ENCODE measurements around the gene PLCB4.

DNA sequence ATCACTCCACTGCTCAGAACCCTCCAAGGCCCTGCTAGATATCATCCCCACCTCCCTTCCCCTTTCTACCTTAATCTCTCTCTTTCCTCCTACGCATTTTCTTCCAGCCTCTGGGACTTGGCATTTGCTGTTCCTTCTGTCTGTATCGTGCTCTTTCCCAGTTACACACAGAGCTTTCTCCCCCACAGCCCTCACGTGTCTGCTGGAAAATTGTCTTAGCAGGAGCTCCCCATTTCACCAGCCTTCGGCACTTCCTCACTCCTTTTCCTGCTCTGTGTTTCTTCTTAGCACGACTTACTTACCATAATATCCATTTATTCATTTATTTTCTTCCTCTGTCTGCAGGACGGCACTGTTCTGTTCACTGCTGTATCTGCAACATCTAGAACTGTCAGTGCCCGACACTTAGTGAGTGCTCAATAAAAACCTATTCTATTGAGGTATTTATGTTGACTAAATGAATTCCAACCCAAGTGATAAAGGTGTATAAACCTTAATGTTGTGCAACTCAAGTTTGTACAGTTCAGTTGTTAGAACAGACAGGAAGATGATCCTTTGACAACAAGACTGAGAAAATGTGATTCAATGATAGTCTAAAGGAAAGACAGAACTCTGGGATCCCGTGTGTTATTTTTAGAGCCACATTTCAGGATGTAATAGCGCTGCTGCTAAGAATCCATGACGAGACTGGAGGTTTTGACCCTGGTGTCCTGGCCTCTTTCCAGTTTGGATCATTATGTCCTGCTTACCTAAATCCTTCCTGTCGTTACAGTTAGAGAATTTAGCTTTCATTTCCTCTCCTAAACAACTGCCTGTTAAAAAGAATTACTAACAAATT is 275.4 kb downstream of the PLCB4 start:
- TF ChIP-seq, protein P1, sequence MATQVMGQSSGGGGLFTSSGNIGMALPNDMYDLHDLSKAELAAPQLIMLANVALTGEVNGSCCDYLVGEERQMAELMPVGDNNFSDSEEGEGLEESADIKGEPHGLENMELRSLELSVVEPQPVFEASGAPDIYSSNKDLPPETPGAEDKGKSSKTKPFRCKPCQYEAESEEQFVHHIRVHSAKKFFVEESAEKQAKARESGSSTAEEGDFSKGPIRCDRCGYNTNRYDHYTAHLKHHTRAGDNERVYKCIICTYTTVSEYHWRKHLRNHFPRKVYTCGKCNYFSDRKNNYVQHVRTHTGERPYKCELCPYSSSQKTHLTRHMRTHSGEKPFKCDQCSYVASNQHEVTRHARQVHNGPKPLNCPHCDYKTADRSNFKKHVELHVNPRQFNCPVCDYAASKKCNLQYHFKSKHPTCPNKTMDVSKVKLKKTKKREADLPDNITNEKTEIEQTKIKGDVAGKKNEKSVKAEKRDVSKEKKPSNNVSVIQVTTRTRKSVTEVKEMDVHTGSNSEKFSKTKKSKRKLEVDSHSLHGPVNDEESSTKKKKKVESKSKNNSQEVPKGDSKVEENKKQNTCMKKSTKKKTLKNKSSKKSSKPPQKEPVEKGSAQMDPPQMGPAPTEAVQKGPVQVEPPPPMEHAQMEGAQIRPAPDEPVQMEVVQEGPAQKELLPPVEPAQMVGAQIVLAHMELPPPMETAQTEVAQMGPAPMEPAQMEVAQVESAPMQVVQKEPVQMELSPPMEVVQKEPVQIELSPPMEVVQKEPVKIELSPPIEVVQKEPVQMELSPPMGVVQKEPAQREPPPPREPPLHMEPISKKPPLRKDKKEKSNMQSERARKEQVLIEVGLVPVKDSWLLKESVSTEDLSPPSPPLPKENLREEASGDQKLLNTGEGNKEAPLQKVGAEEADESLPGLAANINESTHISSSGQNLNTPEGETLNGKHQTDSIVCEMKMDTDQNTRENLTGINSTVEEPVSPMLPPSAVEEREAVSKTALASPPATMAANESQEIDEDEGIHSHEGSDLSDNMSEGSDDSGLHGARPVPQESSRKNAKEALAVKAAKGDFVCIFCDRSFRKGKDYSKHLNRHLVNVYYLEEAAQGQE (IDR thresholded peaks at IDR 0.05; ENCODE audit: insufficient read depth in 1 of 2, low read depth in 2 of 2, low read length in 2 of 2): no peak
- TF ChIP-seq TAF1 (IDR thresholded peaks at IDR 0.05; ENCODE audit: borderline replicate concordance, insufficient read depth, low read length): no peak
- no peak for TF ChIP-seq POLR2AphosphoS5 (IDR thresholded peaks at IDR 0.05; ENCODE audit: low read depth, low read length)

Measured in PFSK-1 (cell line).